Sciatic nerve (tissue), 2 donors: ENCODE results near the gene YIPF4. TPM values are rescaled to one million over a fixed set of nuclear protein-coding genes. Genes with fewer than 3 reads are reported as not detected.
"Not testable (repeated sequence)": the region's sequence is repeated elsewhere in the genome, so short reads cannot be mapped to it uniquely, and the experiment has no call there.

Experiments used
- ATAC-seq: fragments of 200-7000 bp; cut with Tn5 transposase; one replicate; pipeline ENCODE4 v1.9.1; 2020; ENCODE audit warnings: mild to moderate bottlenecking, moderate library complexity
- DNase-seq: peaks from one replicate; pipeline ENCODE4 v3.0.0-alpha.2; 2020; ENCODE audit warnings: low spot score
- intact Hi-C: fragments of 100-400 bp; cut with DNase I; formaldehyde crosslinking; loops from one replicate; pipeline ENCODE4 v1.14.2; 2022
- total RNA-seq: library from RNA; stranded (reverse); fragmentation: NEBNext Ultra II Directional; extraction: Animal tissue kit (Norgen Biotek cat#: 25700); gene quantifications from one replicate; pipeline ENCODE4 v1.2.1, GENCODE V29; 2021
- donor health status: DM: no; HTN: no; CAD: no.
- donor health status: DM: no; HTN: no; CAD: no.

YIPF4 gene
- total RNA-seq, 1 donor from 2014 or later = 72.0 TPM

DNA sequence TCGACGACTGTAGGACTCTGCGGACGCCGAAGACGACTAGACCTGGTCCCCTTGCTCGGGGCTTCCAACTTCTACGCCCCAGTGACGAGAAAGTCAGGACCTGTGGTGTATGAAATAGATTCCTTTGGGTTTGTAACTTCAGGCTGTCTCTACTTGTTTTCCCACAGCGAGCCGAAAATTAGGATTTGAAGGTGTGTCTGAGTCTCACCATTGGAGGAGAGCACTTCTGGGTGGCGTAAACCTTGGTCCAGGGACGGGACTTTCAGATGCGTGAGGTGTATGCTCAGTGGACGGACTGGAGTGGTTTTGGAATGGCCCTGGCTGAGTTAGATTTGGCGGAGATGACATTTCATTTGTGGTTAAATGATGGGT lies 80.4 kb downstream of the YIPF4 start:
- DNase-seq (no peak), ATAC-seq (no peak)
- intact Hi-C loops = no loop called here

DNA sequence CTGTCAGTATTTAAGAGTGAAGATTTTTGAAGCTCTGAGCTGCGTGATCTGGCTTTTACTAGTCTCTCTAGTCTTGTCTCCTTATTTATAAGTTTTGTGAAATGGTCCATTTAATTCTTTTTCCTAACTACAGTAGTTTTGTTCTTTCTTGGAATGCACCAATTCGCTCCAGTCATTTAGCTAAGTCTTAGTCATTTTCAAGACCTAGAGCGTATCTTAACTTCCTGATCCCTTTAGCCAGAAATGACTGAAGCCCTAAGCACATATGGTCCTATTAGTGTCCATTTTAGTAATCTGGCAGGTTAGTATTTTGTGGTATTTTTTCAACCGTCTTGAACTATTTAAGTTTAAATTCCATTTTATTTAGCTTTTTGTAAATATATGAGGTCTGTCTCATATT lies 82.7 kb downstream of the YIPF4 start:
- no peak for ATAC-seq
- intact Hi-C loops = no loop called here
- no peak for DNase-seq

DNA sequence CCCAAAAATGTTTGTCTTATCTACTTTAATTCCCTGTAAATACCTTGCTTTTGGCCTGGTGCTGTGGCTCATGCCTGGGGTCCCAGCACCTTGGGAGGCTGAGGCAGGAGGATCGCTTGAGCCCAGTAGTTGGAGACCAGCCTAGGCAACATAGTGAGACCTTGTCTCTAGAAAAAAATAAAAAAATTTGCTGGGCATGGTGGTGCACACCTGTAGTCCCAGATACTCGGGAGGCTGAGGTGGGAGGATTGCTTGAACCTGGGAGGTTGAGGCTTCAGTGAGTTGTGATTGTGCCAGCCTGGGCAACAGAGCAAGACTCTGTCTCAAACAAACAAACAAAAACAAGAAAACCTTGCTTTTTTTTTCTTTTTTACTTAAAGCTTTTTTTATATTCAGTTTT lies 85.3 kb downstream of the YIPF4 start:
- intact Hi-C loops, DNase-seq, ATAC-seq: not testable (repeated sequence)

DNA sequence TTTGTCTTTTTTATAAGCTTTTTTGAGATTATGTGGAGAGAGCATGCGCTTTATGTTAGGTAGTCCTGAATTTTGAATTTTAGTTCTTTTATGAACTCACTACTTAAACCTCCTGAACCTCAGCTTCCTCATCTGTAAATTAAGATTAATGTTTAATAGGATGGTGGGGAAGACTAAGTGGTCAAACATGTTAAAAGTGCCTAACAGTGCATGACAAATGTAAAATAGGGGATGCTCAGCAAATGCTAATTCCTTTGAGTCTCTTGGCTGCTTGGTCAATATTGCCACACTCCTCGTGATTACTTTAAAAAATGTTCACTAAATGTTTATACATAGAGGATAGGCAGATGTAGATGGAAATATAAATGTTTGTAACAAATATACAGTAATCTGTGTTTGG lies 85.9 kb downstream of the YIPF4 start:
- intact Hi-C loops = no loop called here
- no peak for ATAC-seq
- no peak for DNase-seq

DNA sequence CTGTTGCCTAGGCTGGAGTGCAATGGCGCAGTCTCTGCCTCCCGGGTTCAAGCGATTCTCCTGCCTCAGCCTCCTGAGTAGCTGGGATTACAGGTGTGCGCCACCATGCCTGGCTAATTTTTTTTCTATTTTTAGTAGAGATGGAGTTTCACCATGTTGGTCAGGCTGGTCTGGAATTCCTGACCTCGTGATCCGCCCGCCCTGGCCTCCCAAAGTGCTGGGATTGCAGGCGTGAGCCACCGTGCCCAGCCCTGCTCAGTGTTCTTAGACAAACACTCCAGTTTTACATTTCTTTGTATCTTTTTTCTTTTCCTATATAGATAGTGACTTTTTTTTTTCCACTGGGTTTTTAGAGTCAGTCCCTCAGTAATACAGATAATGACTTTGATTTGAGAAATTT lies 86.6 kb downstream of the YIPF4 start:
- DNase-seq, ATAC-seq, intact Hi-C loops: not testable (repeated sequence)

DNA sequence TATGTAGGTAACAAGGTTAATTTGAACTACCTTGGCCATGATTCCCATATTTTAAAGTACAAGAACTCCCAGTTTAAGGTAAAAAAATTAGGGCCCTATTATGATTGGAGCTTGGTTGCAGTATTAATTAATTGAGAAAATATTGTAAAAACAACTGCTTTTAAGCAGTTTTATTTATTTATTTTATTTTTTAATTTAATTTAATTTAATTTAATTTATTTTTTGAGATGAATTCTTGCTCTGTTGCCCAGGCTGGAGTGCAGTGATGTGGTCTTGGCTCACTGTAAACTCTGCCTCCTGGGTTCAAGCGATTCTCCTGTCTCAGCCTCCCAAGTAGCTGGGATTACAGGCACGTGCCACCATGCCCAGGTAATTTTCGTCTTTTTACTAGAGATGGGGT lies 88.0 kb downstream of the YIPF4 start:
- DNase-seq, intact Hi-C loops, ATAC-seq: not testable (repeated sequence)

Other genes with a start within 250 kb of the YIPF4 start
- gene DPY30, start 238.1 kb upstream of the YIPF4 start, total RNA-seq = 45.4 TPM
- gene SPAST, start 214.3 kb upstream of the YIPF4 start, total RNA-seq = 21.2 TPM
- gene SLC30A6, start 112.0 kb upstream of the YIPF4 start, total RNA-seq = 19.7 TPM
- 3.1 TPM for gene NLRC4, start 13.0 kb upstream of the YIPF4 start, total RNA-seq
- gene BIRC6, start 79.1 kb downstream of the YIPF4 start, total RNA-seq = 130 TPM